Stimulated activated CD4-positive, alpha-beta T cell treated with anti-CD3 and anti-CD28 coated beads, Interleukin-1b, Interleukin-23, amount 100 ng/mL, for 1 hour (primary cell): ENCODE measurements around the gene PDZK1.
"Not testable (repeated sequence)": the region's sequence is repeated elsewhere in the genome, so short reads cannot be mapped to it uniquely, and the experiment has no call there.

Source experiments
- DNase-seq, 2 donors: peaks; one replicate each; pipeline ENCODE4 v3.0.0-alpha.2; 2020; ENCODE audit warnings: low read depth in 2 of 2

PDZK1 gene

DNA sequence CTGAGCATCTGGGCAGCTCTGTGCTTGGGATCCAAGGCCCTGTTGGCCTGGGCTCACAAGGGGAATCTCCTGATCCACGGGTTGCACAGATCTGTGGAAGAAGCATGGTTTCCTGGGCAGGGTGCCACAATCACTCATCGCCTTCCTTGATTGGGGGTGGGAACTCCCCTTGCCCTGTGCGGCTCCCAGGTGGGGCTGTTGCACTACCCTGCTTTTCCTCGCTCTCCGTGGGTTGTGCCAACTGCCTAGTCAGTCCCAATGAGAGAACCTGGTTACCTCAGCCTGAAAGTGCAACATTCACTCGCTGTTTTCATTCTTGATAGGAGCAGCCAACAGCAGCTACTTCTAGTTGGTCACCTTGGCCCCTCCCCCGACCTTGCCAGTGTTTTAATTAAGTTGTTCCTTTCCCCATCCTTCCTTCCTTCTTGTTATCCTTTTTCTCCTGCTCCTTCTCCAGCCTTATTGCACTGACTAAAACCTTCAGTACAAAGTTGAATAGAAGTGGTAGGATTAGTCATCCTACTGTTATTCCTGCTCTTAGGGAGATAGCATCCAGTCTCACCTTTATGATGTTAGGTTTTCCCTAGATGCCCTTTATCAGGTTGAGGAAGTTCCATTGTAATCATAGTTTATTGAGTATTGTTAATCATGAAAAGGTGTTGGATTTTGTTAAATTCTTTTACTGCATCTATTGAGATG, 50.8 kb downstream of the PDZK1 start:
- not testable (repeated sequence) for DNase-seq

DNA sequence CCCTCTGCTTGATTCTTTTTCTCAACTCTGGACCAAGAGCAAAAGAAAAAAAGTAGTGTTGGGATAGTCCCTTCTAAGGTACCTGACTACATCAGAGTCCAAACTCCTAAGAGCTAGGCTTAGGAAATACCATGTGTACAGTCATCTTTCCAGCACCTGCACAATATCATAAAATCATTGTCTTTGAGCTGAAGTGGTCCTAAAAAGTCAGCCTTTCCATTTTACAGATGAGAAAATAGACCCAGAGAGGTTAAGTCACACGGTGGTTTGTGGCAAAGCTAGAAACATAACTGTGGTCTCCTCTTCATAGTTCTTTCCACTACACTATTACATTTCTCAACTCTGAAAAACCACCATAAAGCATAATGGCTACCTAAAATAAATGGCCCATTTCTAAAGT, 63.2 kb downstream of the PDZK1 start:
- not testable (repeated sequence) for DNase-seq

DNA sequence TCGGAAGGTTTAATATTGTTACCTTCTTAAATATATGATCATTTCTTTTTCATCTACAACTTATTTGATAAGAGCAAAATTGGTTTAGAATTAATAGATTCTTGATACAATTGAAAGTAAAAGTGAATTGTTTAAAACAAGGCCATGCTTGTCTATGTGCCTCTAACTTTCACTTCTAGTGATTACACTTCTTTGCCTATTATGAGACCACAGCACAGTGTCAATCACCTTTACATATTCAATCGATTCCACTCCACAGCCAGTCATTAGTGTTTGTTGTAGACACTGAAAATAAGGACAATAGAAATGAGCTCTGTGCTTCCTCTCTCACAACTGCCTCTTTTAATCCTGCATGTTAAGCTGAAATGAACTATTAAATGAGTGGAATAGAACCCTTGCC, 65.3 kb downstream of the PDZK1 start:
- not testable (repeated sequence) for DNase-seq

DNA sequence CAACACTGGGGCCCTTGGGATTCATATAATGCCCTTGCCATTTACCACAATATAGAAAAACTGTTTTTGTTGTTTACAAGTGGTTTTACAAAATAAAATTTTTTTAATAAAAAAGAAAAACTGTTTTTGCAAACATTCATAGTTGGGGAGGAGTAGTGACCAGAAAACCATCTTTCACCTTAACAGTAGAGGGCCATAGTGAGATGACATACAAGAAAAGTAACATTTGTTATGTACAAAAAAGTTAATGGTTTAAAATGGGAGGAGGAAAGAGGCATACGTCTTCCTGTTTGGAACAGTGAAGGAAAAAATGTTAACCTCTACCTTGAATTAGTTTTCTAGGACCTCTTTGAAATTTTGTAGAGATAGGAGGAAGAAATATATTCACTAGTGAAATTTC, 70.9 kb downstream of the PDZK1 start:
- DNase-seq: not testable (repeated sequence)

DNA sequence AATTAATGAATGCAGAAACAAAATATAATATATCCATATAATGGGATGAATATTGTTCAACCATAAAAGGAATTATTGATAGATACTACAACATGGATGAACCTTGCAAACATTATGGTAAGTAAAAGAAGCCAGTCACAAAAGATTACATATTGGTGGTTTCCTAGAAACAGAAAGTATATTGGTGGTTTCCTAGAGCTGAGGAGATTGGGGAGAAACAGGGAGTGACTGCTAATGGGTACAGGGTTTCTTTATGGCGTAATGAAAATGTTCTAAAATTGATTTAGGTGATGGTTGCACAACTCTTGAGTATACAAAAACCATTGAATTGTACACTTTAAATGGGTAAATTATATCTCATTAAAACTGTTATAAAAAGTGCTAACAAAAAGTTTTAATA, 85.0 kb downstream of the PDZK1 start:
- not testable (repeated sequence) for DNase-seq
